NK-92 (cell line): ENCODE results near the gene METTL26.

ENCODE experiments used
- DNase-seq: peaks from one replicate; lab custom pipeline; 2025; ENCODE audit not compliant: unreplicated experiment; lab: John Stamatoyannopoulos, UW

The METTL26 gene

GRCh38 chr16:674968-675883 lies 39.1 kb upstream of the METTL26 start, which contains the start of gene RHBDL1:
TSS of gene RHBDL1 (plus strand) at chr16:675671. CDS start at chr16:675791, 120 bp downstream.
- DNase-seq = no peak

- DNase-seq = no peak
Observed at GRCh38 chr16:674214-674881, 38.2 kb upstream of the METTL26 start.

DNA sequence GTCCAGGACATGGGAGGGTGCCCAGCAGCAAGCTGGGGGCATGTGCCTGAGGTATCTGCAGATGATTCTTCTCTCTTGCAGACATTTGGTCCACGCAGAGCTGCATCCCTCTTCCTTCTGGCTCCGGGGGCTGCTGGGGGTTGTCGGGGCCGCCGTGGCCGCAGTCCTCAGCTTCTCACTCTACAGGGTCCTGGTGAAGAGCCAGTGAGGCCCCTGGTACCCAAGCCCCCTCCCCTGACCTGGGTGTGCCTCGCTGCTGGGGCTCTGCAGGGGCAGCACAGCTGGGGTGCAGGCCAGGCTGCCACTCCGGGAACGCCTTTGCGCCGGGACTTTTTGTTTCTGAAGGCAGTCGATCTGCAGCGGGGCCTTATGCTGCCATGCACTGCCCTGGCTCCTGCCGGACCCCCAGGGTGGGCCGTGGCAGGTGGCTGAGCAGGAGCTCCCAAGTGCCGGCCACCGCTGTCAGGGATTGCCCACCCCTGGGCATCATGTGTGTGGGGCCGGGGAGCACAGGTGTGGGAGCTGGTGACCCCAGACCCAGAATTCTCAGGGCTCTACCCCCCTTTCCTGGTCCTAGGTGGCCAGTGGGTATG lies 37.4 kb upstream of the METTL26 start:
- no peak for DNase-seq

DNA sequence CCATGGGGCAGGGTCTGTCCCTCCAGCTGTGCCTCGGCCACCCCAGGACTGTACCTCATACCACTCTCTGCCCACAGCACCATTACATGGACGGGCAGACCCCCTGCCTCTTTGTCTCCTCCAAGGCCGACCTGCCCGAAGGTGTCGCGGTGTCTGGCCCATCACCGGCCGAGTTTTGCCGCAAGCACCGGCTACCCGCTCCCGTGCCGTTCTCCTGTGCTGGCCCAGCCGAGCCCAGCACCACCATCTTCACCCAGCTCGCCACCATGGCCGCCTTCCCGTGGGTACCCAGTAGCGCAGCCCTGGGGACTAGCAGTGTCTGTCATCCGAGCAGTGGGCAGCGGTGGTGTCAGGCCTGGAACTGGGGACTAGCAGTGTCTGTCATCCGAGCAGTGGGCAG lies 36.7 kb upstream of the METTL26 start:
- DNase-seq = no peak

GRCh38 chr16:672371-672770 lies 36.3 kb upstream of the METTL26 start:
- no peak for DNase-seq

DNA sequence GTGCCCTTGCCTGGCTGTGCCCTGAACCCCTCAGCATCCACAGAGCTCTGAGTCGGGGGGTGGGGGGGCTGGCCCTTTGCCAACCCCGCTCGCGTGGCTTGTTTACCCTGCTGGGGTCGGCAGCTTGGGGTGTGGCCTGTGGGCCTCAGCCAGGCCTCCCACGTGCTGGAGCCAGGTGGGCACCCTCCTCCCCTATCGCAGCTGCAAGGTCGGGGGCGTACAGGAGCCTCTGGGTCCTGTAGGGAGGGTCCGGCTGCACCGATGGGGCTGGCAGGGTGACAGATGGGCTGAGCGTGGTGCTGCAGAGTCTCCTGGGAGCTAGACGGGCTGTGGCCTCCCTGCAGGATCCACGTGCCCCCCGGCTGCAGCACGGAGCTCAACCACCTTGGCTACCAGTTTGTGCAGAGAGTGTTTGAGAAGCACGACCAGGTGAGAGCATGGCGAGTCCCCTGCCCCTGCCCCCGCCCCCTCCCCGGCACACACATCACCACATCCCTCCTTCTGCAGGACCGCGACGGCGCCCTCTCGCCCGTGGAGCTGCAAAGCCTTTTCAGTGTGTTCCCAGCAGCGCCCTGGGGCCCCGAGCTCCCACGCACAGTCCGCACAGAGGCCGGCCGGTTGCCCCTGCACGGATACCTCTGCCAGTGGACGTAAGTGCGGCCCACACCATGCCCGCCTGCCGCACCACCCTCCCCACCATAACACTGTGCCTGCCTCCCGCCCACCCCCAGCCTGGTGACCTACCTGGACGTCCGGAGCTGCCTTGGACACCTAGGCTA lies 35.4 kb upstream of the METTL26 start:
- DNase-seq = no peak

DNA sequence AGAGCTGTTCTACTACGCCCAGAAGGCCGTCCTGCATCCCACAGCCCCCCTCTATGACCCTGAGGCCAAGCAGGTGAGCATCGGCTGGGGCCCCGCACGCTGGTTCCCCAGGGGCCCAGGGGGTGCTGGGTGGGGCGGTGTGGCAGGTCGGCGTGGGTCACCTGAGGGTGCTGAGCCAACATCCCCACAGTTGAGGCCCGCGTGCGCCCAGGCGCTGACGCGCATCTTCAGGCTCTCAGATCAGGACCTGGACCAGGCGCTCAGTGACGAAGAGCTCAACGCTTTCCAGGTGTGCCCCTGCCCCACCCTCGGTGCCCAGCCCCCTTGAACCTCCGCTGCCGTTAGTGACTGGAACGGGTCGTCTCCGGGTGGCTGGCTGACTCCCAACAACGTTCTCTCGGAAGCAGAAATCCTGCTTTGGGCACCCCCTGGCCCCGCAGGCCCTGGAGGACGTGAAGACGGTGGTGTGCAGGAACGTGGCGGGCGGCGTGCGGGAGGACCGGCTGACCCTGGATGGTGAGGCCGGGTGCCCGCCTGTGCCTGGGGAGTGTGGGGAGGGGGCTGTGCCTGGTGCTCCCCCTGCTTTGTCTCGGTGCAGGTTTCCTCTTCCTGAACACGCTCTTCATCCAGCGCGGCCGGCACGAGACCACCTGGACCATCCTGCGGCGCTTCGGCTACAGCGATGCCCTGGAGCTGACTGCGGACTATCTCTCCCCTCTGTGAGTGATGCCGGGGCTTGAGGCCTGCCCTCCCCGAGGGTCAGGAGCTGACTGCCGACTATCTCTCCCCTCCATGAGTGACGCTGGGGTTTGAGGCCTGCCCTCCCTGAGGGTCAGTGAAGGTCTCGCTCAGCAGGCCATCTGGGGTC lies 34.6 kb upstream of the METTL26 start:
- DNase-seq = no peak

DNA sequence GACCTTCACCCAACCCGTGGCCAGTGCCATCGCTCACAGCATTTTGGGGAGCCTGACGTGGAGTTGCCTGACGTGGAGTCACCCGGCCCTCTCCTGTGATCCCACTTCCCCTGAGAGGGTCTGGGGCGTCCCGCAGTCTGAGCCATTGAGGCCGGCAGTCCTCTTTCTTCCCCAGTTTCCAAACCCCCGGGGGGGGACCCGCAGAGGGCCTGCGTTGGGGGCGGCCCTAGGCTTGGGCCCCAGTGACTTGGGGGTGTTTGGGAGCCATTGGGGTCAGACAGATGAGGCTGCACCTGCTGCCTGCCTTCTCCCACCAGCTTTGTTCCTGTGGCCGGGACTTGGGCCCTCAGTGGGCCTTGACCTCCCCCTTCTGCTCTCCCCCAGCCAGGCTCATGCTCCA lies 33.6 kb upstream of the METTL26 start:
- no peak for DNase-seq

- DNase-seq = no peak
Observed at GRCh38 chr16:668519-669171, 32.5 kb upstream of the METTL26 start.

- no peak for DNase-seq
Observed at GRCh38 chr16:667780-668518, 31.8 kb upstream of the METTL26 start, which contains the start of gene RHOT2. TSS of gene RHOT2 (plus strand) at chr16:668132. CDS start at chr16:668200, 68 bp downstream.

GRCh38 chr16:667113-667779 lies 31.1 kb upstream of the METTL26 start:
- no peak for DNase-seq

GRCh38 chr16:666572-666971 lies 30.5 kb upstream of the METTL26 start:
- DNase-seq = no peak

- DNase-seq = no peak
Observed at GRCh38 chr16:662597-662996, 26.5 kb upstream of the METTL26 start.

- DNase-seq = no peak
Observed at GRCh38 chr16:662095-662494, 26.0 kb upstream of the METTL26 start.

GRCh38 chr16:661184-661821 lies 25.2 kb upstream of the METTL26 start:
- no peak for DNase-seq

DNA sequence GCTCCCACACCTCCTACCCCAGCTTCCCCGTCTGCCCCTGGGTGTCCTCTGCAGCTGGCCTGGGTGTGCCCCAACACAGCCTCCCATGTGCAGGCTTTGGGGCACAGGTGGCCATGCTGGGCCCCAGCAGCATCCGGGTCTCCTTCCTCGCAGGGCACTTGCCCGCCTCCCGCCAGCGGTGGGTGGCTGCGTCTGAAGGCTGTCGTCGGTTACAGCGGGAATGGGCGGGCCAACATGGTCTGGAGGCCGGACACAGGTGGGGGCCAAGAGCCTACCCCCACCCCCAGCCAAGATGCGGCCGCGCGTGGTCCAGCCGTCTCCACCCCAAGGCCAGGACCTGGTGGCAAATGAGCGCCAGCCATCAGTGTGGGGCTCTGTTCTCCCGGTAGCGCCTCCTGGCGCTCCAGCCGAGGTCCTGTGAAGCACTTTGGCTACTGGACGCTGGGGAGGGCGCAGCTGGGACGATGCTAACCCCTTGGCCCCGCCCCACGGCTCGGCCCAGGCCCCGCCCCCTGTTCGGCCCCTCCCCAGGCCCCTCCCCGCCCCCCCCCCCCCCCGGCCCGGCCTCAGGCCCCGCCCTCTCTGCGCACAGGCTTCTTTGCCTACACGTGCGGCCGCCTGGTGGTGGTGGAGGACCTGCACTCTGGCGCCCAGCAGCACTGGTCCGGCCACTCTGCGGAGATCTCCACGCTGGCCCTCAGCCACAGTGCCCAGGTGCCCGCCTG lies 24.5 kb upstream of the METTL26 start:
- DNase-seq = no peak

- no peak for DNase-seq
Observed at GRCh38 chr16:660132-660458, 24.0 kb upstream of the METTL26 start.
